Colonic mucosa (tissue), 4 donors: ENCODE results near the gene SLC12A7. TPM values are rescaled to one million over a fixed set of nuclear protein-coding genes. Genes with fewer than 3 reads are reported as not detected.
"Not testable (repeated sequence)": the region's sequence is repeated elsewhere in the genome, so short reads cannot be mapped to it uniquely, and the experiment has no call there.

Experiments
- DNase-seq: peaks from one replicate; pipeline ENCODE4 v3.0.0-alpha.2; 2020
- H3K27ac ChIP-seq: fragments of 200-600 bp; one replicate; pipeline ENCODE4 v1.8.0; 2021
- H3K27me3 ChIP-seq: fragments of 200-600 bp; one replicate; pipeline ENCODE4 v1.8.0; 2021
- H3K36me3 ChIP-seq: fragments of 200-600 bp; one replicate; pipeline ENCODE4 v1.8.0; 2021
- H3K4me1 ChIP-seq: fragments of 200-600 bp; one replicate; pipeline ENCODE4 v1.8.0; 2021; ENCODE audit warnings: mild to moderate bottlenecking
- H3K4me3 ChIP-seq: fragments of 200-600 bp; one replicate; pipeline ENCODE4 v1.8.0; 2021
- H3K9ac ChIP-seq, 2 donors: one replicate each; pipeline ENCODE4 v1.7.0; 2013; ENCODE audit warnings: control low read depth in 2 of 2, low read depth in 2 of 2, low read length in 2 of 2
- H3K9me3 ChIP-seq: fragments of 200-600 bp; one replicate; pipeline ENCODE4 v1.8.0; 2021
- CTCF ChIP-seq: fragments of 200-600 bp; IDR thresholded peaks from one replicate; pipeline ENCODE4 v1.8.0; 2022; ENCODE audit warnings: antibody characterized with exemption, mild to moderate bottlenecking
- intact Hi-C: fragments of 100-400 bp; cut with DNase I; formaldehyde crosslinking; loops from one replicate; pipeline ENCODE4 v1.14.1; 2022
- total RNA-seq, 2 donors: library from RNA; stranded (reverse); fragmentation: NEBNext Ultra II Directional in 1 of 2; extraction: Animal tissue kit (Norgen Biotek cat#: 25700) in 1 of 2; gene quantifications; one replicate each; pipeline ENCODE4 v1.2.1, GENCODE V29; 2021
- donor health status: healthy.
- donor health status: DM: no; HTN: no; CAD: no.
- donor health status: DM: no; HTN: no; CAD: no.

Gene SLC12A7
- total RNA-seq, 2 donors from 2014 or later = 64.6 to 81.2 TPM

DNA sequence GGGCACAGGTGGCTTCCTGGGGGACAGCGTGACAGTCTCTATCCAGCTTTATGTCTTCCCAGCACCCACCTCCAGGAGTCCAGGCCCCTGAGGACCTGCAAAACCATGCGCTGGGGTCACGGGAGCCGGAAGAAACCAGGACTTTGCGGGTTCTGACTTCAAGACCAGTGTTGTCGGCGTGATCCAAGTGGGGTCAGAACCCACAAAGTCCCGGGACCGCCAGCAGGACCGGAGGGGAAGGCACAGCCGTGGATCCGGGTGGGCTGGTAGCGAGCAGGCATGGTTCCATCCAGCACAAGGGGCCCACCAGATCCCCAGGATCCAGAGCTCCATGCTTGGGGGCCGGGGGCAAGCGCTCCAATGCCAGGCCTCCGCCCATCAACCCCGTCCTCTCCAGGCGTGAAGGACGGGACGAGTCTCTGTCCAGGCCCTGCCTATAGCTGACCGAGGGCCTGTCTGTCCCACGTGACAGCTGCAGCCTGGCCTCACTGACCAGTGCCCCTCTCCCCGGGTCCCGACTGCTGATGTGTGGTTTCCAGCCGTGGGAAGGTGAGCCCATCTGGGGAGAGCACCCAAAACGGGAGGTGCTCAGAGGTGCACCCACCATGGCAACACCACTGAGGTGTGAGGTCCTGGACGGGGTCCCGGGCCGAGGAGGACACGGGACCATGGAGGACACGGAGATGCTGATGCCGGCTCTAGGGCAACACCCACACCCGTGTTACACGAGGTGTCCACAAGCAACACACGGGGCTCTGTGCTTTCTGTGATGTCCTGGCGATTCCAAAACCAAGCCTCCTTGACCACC, 48.9 kb downstream of the SLC12A7 start:
- no peak for TF ChIP-seq CTCF
- Histone ChIP-seq H3K9ac (no peak overlapping the region), H3K4me3 (no peak overlapping the region), H3K27me3 (no peaks in the 10 kb centered on the region), H3K9me3 (no peaks in the 10 kb centered on the region), H3K27ac (no peak overlapping the region), H3K36me3 (no peaks in the 10 kb centered on the region), H3K4me1 (no peaks in the 10 kb centered on the region)
- intact Hi-C loops = no loop called here
- no peak for DNase-seq

- no peak overlapping the region for H3K4me3 ChIP-seq
- no peak overlapping the region for H3K9ac ChIP-seq
- H3K4me1 ChIP-seq = no peaks in the 10 kb centered on the region
- H3K36me3 ChIP-seq = no peaks in the 10 kb centered on the region
- H3K9me3 ChIP-seq = no peaks in the 10 kb centered on the region
- no peak for DNase-seq
- H3K27me3 ChIP-seq = no peaks in the 10 kb centered on the region
- no peak overlapping the region for H3K27ac ChIP-seq
- intact Hi-C loops = no loop called here
- TF ChIP-seq CTCF = no peak
Measured at GRCh38 chr5:1061916-1062315, 49.9 kb downstream of the SLC12A7 start.

GRCh38 chr5:1061292-1061691, 50.6 kb downstream of the SLC12A7 start:
- intact Hi-C loops, H3K27ac ChIP-seq, H3K4me1 ChIP-seq, DNase-seq, H3K9ac ChIP-seq, H3K4me3 ChIP-seq, H3K36me3 ChIP-seq, H3K9me3 ChIP-seq, H3K27me3 ChIP-seq: not testable (repeated sequence)

- no peaks in the 10 kb centered on the region for H3K27me3 ChIP-seq
- no peak overlapping the region for H3K4me3 ChIP-seq
- no peak overlapping the region for H3K9ac ChIP-seq
- intact Hi-C loops = no loop called here
- TF ChIP-seq CTCF = no peak
- no peaks in the 10 kb centered on the region for H3K9me3 ChIP-seq
- no peaks in the 10 kb centered on the region for H3K4me1 ChIP-seq
- DNase-seq = no peak
- H3K27ac ChIP-seq = no peak overlapping the region
- H3K36me3 ChIP-seq = no peaks in the 10 kb centered on the region
Measured at GRCh38 chr5:1060535-1060981, 51.3 kb downstream of the SLC12A7 start.

DNA sequence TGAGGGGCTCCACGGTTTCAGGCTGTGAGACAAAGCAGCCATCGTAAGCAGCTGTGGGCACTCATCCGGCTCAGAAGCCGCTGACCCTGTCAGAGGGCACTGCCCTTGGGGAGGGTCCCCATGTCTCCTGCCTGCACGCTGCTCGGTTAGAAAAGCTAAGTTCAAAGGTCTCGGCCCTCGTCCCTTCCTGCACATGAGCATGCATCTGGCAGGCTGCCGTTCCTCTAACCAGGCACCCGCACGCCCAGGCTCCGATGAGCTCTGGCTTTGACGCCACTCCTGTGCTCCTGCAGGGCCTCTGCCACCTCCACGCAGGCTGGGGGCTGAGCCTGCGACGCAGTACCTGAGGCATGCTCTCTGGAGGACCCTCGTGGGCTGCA, 52.0 kb downstream of the SLC12A7 start:
- H3K4me1 ChIP-seq = no peaks in the 10 kb centered on the region
- no peak for DNase-seq
- intact Hi-C loops = no loop called here
- no peak overlapping the region for H3K9ac ChIP-seq
- H3K9me3 ChIP-seq = no peaks in the 10 kb centered on the region
- no peak for TF ChIP-seq CTCF
- H3K36me3 ChIP-seq = peaks cover 4% of the 10 kb centered on the region
- no peak overlapping the region for H3K4me3 ChIP-seq
- no peaks in the 10 kb centered on the region for H3K27me3 ChIP-seq
- no peak overlapping the region for H3K27ac ChIP-seq
